Measurements from ENCODE around the gene SLC38A5.
"Not testable (repeated sequence)": the region's sequence is repeated elsewhere in the genome, so short reads cannot be mapped to it uniquely, and the experiment has no call there.

Gene SLC38A5

DNA sequence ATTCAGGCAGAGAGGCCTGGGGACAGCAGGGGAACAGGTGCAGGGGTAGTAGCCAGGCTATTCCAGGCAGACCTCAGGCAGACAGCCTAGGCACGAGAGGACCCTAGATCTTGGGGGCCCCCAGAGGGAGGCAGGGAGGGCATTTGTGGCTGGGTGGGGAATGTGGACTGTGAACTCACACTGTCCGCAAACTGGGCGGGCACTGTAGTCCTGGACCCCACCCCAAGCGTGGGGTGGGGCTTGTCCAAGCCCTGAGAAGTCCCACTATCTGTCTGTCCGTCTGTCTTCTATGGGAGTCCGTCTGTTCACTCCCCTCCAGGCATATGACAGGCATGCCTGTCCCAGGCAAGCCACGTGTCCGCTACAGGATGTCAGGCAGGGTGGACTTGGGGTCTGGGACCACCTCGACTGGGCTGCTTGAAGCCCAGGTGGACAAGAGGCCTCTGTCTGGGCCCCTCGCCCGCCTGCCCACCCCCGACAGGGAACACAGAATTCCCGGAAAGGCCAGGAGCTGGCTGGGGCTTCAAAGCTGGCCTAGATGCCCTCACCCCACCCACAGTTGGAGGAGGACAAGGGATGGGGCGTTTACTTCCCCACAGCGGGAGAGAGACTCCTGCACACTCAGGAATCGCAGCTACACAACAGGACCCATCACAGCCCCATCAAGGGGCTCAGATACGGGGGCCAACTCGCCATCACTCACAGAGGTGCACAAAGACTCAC lies at the start of gene SLC38A5:
SLC38A5 (minus strand) TSS at position 151 of the 723 bp plus-strand sequence. CDS start 2,336 bp downstream, outside the sequence.
- DNase-seq (ENCODE audit: low read depth): no peak

DNA sequence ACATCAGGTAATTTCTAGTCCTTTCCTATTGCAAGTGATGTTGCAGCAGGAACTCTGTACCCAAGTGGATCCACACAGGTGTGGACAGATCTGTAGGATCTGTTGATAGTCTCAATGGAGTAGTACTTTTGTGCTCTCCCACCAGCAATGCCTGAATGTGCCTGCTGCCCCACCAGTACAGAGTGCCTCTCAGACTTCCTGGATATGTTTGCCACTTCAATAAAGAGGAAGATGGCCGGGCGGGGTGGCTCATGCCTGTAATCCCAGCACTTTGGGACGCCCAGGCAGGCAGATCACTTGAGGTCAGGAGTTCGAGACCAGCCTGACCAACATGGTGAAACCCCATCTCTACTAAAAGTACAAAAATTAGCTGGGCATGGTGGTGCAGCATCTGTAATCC lies 49.4 kb upstream of the SLC38A5 start:
- not testable (repeated sequence) for DNase-seq (ENCODE audit: low read depth)

DNA sequence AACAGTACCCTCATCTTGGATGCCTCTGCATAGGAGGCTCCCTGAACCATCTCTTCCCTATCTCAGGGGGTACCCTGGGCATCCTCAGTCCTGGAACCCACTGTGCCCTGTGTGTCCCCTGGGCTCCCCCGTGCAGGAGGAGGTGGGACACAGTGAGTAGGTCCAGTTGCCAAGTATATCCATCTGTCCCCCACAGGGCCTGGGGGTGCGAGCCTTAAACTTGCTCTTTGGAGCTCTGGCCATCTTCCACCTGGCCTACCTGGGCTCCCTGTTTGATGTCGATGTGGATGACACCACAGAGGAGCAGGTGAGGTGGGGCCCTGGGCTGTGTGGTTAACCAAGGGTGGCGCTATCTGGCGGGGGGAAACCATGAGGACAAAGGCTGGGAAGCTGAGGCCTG lies 46.9 kb upstream of the SLC38A5 start:
- DNase-seq (ENCODE audit: low read depth): no peak

DNA sequence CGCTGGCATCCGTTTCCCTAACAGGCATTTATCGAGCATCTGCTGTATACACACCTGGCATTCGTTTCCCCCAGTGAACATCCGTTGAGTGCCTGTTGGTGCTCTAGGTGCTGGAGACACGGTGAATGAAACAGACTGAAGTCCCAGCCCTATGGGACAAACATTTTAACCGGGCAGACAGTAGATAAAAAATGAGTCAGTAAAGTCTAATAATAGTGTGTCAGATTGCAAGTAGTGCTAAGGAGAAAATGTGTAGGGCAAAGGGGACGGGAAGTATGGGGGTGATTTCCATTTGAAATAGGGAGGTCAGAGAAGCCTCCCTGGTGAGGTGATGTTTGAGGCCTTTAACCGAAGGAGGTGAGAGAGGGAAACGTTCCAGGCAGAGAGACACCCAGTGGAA lies 46.2 kb upstream of the SLC38A5 start:
- DNase-seq (ENCODE audit: low read depth): no peak

DNA sequence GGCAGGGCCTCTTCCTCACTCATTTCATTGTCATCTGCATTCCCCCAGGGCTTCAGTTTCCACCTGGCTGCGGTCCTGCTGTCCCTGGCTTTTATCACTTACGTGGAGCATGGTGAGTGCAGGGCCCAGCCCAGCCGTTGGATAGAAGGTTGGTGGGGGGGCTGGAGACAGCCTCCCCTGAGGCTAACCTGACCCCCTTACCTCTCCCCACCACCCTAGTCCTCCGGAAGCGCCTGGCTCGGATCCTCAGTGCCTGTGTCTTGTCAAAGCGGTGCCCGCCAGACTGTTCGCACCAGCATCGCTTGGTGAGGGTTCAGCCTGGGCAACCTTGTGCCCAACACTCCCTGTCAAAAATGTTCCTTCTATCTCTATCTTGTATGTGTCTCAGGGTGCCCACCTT lies 45.8 kb upstream of the SLC38A5 start:
- no peak for DNase-seq (ENCODE audit: low read depth)

DNA sequence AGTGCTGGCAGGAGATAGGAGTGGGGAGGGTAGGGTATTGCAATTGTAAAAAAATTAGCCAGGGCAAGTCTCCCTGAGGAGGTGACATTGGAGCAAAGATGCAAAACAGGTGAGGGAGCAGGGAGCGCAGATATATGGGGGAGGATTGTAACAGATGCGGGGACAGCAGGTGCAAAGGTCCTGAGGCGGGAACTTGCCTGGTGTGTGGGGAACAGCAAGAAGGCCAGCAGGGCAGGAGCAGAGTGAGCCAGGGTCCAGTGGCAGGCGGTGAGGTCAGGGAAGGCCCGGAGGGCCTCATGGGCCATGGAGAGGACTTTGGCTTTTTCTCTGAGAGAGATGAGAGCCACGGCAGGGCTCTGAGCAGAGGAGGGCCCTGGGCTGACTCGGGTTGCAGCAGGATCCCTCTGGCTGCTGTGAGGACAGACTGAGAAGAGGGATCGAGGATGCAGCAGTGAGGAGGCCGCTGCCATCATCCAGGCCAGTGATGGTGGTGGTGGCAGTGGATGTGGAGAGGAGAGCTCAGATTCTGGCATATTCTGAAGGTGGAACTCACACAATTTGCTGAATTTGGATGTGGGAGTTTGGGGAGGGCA lies 44.9 kb upstream of the SLC38A5 start:
- no peak for DNase-seq (ENCODE audit: low read depth)

DNA sequence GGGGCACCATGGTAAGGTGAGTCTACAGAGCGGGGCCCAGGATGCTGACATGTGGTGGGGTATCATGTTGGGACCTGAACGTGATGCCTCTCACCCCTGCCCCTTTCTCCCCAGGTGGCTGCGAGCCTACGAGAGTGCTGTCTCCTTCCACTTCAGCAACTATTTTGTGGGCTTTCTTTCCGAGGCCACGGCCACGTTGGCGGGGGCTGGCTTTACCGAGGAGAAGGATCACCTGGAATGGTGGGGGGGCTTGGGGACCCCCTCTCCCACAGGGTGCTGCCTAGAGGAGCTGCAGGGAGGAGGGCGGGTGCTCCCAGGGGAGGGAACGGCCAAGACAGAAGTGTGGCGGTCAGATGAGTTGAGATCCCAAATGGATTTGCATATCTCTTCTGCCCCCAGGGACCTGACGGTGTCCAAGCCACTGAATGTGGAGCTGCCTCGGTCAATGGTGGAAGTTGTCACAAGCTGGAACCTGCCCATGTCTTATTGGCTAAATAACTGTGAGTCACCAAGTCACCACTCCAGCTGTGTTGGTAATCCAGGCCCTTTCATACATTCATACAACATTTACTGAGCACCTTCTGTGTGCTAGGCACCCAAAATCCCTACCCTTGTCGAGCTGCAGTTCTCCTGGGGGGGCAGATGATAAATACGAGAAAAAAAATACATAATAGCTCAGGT lies 44.2 kb upstream of the SLC38A5 start:
- no peak for DNase-seq (ENCODE audit: low read depth)

DNA sequence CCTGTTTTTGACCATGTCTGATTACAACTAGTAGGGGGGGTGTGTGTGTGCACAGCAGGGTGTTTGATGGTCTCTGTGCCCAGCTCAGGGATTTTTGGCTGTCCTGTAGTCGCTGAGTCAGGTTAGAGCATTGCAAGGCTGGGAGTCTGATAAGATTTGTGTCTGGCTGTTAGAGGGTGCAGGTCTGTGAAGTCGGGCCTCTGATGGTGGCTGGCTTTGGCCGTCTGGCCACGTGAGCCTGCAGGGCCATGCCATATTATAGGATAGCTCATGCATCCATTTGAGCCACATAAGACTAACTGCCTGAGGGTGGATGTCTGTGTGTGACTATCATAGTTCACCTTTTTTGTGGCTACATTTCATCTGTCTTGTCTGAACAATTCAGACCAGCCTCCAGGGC lies 43.6 kb upstream of the SLC38A5 start:
- no peak for DNase-seq (ENCODE audit: low read depth)

DNA sequence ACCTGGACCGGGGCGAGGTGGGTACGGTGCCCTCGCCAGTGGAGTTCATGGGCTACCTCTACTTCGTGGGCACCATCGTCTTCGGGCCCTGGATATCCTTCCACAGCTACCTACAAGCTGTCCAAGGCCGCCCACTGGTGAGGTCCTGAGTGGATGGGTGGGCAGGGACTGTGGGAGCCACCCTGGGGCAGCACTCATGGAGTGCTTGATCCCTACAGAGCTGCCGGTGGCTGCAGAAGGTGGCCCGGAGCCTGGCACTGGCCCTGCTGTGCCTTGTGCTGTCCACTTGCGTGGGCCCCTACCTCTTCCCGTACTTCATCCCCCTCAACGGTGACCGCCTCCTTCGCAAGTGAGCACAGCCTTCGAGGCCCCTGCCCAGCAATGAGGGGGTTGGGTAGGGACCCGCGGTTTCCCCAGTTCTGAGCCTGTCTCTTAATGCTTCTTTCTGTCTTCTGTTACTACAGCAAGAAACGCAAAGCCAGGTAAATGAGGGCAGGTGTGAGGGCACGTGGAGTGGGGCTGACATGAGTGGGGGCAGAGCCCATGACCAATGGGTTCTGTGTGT lies 42.4 kb upstream of the SLC38A5 start:
- no peak for DNase-seq (ENCODE audit: low read depth)

DNA sequence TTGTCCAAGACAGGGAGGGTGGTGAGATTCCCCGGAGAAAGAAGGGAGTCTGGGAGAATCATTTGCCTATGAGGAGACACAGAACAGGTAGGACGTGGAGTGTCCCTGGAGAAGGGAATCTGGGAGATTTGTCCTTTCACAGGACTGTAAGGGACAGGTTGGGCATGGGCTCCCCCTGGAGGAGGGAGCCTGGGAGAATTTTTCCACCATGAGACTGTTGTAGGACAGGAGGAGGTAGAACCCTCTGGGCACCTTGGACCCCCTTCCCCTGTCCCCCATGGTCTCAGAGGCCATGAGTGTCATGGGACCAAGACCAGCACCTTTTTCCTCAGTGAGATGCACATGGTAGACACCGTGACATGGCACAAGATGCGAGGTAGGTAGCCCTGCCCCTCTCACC lies 41.5 kb upstream of the SLC38A5 start:
- no peak for DNase-seq (ENCODE audit: low read depth)

DNA sequence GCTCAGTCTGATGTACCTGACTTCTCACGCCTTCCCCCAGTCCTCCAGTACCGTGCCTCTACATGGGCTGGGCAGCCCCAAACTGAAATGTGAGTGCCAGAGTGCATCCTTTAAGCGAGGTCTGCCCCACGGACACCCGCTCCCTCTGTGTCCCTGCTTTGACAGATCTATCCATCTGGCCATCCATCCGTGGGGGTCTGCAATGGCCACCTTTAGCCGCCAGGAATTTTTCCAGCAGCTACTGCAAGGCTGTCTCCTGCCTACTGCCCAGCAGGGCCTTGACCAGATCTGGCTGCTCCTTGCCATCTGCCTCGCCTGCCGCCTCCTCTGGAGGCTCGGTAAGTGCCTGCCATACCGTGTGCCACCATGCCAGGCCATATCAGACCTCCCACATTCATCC lies 39.6 kb upstream of the SLC38A5 start:
- no peak for DNase-seq (ENCODE audit: low read depth)

DNA sequence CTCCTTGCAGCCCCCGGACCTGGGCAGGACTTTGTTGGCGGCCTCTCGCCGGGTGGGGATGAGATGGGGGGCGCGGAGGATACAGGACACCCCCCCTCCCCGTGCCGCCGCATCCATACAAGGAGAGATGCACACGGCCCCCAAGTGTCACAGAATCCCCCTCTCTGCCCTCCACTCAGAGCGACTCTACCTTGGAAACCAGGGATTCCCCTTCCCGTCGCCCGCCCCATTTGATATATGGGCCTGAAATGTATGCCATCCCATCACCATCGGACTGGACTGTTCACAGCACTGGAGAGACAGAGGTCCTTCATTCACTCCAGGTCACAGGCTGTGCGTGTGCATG lies 39.2 kb upstream of the SLC38A5 start:
- DNase-seq (ENCODE audit: low read depth): no peak

DNA sequence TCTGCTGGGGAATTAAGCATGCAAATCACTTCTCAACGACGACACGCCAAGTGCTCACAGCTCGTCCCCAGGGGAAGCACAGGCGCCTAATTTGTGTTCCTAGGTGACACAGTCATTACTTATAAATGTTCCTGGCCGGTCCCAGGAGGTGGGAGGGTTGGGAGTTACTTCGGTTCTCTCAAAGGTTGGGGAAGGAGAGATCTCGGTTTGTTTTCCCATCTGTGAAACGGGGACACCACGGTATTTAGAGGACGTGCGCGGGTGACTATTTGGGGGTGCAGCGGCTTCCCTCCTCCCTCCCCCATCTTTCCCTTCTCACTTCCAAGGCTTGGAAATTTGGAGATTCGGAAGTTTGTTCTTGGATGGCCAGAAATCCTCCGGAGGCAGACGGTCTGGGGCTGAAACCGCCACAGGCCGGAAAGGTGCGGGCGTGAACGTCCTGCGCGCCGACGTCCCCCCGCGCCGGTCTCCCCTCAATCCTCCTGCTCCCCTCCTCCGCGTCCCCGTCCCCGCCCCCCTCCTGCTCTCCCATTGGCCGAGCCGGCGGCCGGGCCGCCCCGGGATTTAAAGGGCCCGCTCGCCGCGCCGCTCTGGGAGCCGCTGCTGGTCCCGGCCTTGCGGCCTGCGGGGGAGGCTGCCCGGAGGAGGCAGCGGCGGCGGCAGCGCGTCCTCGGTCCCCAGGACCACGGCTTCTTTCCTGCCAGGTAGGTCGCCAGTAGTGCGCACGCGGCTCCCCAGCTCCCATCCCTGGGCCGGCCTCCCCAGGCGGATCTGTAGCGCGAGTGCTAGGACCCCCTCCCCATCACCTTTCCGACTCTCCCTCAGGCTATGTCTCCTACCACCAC lies 38.6 kb upstream of the SLC38A5 start, which contains the start of gene PORCN:
PORCN (plus strand) TSS at position 593 of the 845 bp plus-strand sequence. CDS start 829 bp downstream, outside the sequence.
- no peak for DNase-seq (ENCODE audit: low read depth)

DNA sequence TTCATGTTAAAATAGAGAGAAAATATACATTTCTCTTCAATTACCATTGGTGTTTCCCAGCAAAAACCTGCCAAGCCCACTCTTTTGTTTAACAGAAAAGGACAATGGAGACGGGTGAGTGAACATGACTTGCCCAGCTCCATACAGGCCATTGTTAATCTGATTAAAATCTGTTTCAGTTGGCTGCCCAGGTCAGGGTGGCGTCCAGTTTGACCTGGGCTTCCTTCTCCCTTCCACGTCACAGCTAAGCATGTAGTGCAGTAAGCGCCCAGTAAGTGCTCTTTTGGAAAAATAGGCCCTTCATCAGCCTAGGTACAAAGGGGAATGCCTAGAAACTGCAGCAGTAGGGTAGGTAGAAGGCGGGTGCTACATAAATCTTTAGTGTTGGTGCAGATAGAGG lies 37.2 kb upstream of the SLC38A5 start:
- no peak for DNase-seq (ENCODE audit: low read depth)

DNA sequence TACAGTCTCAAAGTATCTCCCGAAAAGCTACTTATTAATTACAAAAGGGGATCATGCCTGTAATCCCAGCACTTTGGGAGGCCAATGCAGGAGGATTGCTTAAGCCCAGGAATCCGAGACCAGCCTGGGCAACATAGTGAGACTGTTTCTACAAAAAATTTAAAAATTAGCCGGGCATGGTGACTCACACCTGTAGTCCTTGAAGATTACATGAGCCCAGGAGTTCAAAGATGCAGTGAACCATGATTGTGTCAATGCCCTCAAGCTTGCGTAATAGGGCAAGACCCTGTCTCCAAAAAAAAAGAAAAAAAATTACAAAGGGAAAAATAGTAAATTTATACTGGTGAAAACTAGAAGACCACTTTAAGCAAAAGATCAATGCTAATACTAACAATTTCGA lies 35.4 kb upstream of the SLC38A5 start:
- no peak for DNase-seq (ENCODE audit: low read depth)

DNA sequence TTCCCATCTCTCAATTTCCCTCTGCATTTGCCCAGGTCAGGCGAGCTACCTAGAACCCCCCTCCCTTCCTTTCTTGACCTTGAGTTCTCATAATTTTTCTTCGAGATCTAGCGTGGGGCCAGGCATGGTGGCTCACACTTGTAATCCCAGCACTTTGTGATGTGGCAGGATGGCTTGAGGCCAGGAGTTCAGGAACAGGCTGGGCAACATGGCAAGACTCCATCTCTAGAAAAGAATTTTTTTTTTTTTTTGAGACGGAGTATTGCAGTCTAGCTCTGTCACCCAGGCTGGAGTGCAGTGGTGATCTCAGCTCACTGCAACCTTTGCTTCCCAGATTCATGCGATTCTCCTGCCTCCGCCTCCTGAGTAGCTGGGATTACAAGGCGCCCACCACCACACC lies 34.2 kb upstream of the SLC38A5 start:
- no peak for DNase-seq (ENCODE audit: low read depth)

DNA sequence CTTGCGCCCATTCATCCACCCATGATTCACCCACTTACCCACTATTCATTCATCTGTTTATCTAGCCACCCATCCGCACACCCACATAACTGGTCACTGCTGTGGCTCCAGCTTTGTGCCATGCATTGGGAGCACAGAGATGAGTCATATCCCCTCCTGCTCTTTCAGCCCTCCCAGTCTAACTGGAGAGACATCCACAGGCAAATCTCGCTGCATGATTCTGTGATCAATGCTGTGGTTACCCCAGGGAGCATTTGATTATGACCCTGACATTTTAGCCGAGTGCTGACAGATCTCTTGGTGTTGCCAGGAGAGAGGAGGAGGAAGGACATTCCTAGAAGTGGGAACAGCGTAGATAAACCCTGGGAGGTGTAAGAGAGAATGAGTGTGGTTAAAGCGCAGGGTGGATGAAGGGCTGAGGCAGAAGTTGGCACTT lies 28.3 kb upstream of the SLC38A5 start:
- DNase-seq (ENCODE audit: low read depth): peak; percentile 62

DNA sequence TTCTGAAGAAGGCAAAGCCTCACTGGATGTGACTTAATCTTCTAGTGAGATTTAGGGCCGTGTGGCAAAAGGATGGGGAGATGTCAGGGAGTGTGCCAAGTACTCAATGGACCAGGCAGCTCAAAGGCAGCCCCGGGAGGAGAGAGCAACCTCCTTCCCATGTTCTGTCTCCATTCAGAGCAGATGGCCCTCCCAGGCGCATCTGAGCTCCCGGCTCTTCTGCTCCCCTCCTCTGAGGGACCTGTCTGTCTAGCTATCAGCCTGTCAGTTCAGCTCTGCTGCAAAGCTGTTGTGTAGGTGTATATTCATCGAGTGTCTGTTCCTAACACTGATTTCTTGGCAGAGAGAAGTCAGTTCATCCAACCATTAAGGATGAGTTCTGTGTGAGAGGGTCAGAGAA lies 27.8 kb upstream of the SLC38A5 start:
- DNase-seq (ENCODE audit: low read depth): no peak

DNA sequence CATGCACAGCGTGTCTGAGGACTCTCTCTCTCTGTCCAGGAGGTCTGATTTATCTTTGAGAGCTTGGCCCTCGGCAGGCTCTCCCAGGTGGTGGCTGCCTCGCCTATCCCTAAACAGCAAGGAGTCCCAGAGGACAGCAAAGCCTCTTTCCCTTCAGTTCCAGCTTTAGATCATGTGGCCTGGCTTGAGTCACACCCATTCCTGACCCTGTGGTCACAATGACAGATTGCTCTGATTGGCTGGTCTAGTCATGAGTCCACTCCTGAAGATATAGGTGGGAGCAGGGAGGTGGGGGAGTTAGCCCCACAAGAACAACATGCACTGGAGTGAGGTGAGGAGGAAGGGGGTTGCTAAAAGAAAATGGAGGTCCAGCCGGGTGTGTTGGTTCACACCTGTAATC lies 26.6 kb upstream of the SLC38A5 start:
- no peak for DNase-seq (ENCODE audit: low read depth)

DNA sequence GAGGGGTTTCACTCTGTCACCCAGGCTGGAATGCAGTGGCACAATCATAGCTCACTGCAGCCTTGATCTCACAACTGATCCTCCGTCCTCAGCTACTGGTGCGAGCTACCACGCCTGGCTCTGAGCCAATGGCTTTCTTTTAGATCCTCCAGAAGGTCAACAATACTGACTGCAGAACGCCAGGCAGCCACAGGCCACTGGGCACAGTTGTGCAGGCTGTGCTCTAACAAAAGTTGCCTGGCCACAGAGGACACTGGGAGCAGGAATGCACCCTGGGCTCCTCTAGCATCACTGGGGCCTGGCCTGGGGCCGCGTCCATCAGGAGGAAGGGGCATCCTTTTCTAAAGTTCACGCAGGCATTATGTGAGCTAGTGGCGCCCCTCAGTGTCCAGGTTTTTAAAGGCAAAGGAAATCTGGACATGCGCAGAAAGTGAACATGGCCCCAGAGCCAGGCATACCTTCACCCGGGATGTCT lies 23.9 kb upstream of the SLC38A5 start:
- DNase-seq (ENCODE audit: low read depth): no peak

DNA sequence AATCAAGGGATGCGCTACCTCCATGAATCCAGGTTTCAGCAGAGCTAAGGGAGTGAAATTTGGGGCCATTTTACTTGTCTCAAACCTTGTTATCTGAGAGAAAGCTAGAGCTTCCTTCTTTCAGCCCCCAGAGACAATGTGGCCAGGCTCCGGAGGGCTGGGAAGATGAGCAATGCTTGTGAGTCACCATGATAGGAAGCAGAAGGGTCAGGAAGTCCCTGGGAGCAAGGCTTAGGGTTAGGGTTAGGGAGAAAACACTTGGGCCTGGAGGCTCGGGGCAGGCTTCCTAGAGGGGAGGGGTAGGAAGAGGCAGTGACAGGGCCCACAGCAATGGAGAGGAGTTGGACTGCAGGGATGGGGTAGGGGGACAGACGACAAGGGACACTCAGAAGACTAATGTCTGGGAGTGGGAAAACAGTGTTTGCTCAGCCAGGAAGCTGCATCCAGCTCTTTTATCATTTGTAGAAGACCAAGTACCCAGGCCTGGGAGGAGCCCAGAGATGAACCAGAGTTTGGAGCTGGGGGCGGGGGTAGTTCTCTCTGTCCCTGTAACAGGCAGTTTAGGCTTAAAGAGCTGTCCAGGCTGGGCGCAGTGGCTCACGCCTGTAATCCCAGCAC lies 22.3 kb upstream of the SLC38A5 start:
- no peak for DNase-seq (ENCODE audit: low read depth)

DNA sequence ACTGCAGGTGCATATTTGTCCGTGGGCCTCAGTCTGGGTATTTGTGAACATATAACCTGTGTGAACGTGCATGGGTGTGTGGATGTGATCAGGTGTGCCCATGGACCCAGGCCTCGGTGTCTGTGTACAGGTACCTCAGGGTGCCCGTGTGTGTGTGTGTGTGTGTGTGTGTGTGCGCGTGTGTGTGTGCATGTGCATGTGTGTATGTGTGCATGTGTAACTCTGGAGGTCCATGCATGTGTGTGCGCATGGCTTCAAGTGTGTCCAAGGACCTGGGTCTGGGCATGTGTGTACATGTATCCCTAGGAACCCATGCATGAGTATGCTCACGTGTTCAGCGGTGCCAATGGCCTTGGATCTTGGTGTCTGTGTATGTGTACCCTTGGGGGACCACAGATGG lies 21.7 kb upstream of the SLC38A5 start:
- no peak for DNase-seq (ENCODE audit: low read depth)
